Cardiac fibroblast (primary cell): ENCODE measurements around the gene FN3KRP.

Experiments used
- DNase-seq, 2 donors: peaks; one replicate each; pipeline versions ENCODE4 v3.0.0 to v3.0.0-alpha.2; 2010; ENCODE audit warnings: low read depth in 2 of 2
- H3K4me3 ChIP-seq, 2 donors: replicated peaks in 1 of 2; 1 replicate in 1 of 2; 2 replicates in 1 of 2; pipeline ENCODE4 v1.5.1; 2011; ENCODE audit warnings: low read depth in 2 of 2, low read length in 2 of 2, mild to moderate bottlenecking in 2 of 2, moderate library complexity in 1 of 2
- TF ChIP-seq, protein P1 (sequence below): IDR thresholded peaks from one replicate; pipeline ENCODE4 v1.5.1; 2011; ENCODE audit warnings: low read depth, mild to moderate bottlenecking, low read length, inconsistent platforms

Gene FN3KRP

DNA sequence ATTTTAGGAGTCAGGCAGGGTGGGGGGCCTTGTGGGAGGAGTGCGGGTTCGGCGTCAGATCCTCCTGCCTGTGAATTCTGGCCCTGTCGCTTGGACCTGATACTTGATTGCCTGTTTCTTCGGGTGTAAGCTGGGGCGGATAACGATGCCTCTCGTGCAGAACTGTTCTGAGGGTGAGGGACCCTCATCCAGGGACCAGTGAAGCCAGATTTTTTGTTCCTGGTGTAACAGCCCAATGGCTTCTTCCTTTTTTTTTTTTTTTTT is 36.6 kb downstream of the FN3KRP start:
- no peak for DNase-seq
- TF ChIP-seq, protein P1, sequence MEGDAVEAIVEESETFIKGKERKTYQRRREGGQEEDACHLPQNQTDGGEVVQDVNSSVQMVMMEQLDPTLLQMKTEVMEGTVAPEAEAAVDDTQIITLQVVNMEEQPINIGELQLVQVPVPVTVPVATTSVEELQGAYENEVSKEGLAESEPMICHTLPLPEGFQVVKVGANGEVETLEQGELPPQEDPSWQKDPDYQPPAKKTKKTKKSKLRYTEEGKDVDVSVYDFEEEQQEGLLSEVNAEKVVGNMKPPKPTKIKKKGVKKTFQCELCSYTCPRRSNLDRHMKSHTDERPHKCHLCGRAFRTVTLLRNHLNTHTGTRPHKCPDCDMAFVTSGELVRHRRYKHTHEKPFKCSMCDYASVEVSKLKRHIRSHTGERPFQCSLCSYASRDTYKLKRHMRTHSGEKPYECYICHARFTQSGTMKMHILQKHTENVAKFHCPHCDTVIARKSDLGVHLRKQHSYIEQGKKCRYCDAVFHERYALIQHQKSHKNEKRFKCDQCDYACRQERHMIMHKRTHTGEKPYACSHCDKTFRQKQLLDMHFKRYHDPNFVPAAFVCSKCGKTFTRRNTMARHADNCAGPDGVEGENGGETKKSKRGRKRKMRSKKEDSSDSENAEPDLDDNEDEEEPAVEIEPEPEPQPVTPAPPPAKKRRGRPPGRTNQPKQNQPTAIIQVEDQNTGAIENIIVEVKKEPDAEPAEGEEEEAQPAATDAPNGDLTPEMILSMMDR, result no peak
- H3K4me3 ChIP-seq, result peak overlapping the region; percentile 65 to 91

DNA sequence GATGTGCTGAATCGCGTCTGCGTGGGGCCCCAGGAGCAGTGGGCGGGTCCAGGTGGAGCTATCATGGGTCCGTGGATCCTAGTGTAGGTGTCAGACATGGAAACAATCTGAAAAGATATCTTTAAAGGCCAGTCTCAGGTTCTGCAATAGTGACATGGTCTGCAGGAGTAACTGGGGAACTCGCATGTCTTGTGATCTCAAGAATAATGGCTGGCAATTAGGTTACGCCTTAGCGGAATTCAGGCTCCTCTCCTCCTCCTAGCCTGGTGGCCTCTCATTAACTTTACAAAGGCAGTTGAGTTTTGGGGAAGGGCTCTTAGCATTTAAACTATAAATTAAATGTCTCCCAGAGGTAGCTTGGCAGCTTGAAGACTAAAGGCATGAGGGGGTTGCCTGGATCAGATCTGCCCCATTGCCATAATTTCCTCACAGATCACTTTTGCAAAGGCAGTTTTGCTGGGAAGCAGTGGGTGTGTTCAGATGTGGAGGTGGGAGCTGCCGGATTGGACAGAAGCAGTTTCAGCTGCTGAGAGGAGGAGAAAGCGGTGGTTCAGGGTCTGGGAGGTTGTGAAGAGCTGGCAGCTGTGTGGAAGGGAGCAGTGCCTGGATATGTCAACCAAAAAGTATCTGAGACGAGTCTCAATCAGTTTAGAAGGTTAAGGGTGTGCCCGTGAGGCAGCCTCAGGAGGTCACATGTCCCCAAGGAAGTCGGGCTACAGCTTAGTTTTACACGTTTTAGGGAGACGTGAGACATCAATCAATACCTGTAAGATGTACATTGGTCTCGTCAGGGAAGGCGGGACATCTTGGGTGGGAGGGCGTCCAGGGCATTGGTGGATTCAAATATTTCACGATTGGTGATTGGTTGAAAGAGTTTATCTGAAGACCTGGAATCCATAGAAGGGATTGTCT is 38.0 kb downstream of the FN3KRP start:
- no peak overlapping the region for H3K4me3 ChIP-seq
- DNase-seq, result peak in 1 of 2 donors; percentile 15

GRCh38 chr17:82756166-82756565 is 39.7 kb downstream of the FN3KRP start:
- no peak overlapping the region for H3K4me3 ChIP-seq
- DNase-seq, result no peak
- TF ChIP-seq, protein P1, result no peak

More for the DNA sequence above, 38.0 kb downstream of the FN3KRP start:
- TF ChIP-seq, protein P1, result no peak

DNA sequence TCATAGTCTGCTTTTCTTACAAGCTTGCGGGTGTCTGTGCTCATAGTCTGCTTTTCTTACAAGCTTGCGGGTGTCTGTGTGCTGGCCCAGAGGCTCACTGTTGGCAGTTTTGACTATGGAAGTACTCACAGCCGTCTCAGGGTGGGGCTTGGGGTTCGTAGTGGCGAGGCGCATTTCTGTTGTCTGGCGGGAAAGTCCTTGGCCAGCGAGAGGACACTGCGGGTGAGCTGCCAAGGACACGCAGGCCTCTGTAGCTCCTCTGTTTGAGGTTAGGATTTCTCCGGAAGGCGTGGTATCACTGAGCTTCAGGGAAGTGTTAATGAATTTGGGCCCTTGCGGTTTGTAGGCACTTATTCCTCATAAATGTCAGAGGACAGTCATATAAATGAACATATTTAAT is 48.9 kb downstream of the FN3KRP start:
- TF ChIP-seq, protein P1, result no peak
- no peak for DNase-seq
- no peak overlapping the region for H3K4me3 ChIP-seq

DNA sequence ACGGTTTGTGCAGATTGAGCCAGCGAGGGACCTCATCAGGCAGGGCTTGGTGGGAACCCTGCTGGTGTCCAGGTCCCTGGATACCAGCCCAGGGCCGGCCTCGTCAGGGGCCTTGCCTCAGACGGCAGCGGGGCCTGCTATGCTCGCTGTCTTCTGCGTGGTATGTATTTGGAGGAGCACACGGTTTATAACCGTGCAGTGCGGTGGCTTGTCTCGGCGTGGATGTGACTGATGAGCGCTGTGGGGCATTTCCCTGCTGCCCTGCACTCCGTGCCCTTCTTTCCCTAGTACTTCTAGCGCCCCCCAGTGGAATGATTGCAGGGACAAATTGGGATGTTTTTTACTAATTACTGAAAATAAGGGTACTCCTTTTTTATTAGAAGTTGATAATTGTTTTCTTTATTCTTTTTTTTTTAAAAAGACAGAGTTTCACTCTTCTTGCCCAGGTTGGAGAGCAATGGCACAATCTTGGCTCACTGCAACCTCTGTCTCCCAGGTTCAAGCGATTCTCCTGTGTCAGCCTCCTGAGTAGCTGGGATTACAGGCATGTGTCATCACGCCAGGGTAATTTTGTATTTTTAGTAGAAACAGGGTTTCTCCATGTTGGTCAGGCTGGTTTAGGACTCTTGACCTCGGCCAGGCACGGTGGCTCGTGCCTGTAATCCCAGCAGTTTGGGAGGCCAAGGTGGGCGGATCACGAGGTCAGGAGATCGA is 50.7 kb downstream of the FN3KRP start:
- H3K4me3 ChIP-seq, result no peak overlapping the region
- TF ChIP-seq, protein P1, result peak; percentile 70
- peak; percentile 60 to 62 for DNase-seq

GRCh38 chr17:82769041-82769440 is 52.5 kb downstream of the FN3KRP start:
- TF ChIP-seq, protein P1, result no peak

More at GRCh38 chr17:82769041-82769440, 52.5 kb downstream of the FN3KRP start:
- no peak for DNase-seq
- H3K4me3 ChIP-seq, result no peak overlapping the region
